D721Med (cell line): ENCODE results near the gene NEXN.

Experiments used
- DNase-seq: peaks from one replicate; pipeline ENCODE4 v3.0.0; 2011; ENCODE audit warnings: low spot score; ENCODE audit not compliant: insufficient read length
- FAIRE-seq: peaks from 2 replicates; lab custom pipeline; 2011; peaks lifted over from hg19 to GRCh38; lab: Jason Lieb, UNC
- TF ChIP-seq, protein P1 (sequence below): IDR thresholded peaks from 2 replicates; pipeline ENCODE4 v1.5.1; 2012; ENCODE audit warnings: mild to moderate bottlenecking, control low read depth; ENCODE audit not compliant: insufficient read depth; ENCODE audit errors: missing control alignments

The NEXN gene

DNA sequence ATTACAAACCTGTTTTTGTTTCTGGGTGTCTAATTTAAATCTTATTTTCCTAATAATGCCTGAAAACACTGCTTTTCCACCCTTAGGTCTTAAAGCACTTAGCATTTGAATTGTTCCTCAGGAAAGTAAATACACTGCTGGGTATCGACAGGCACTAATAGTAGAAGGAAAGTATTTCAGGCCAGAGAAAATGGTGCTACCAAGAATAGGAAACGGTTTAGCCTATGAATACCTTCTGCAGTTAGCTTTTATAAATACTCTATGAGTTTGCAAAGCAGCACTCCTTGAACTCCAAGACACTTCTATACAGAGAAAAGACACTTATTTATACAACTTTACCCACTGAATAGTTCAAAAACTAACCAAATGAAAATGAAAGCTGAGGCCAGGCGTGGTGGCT, 83.7 kb downstream of the NEXN start:
- DNase-seq = no peak
- TF ChIP-seq, protein P1, sequence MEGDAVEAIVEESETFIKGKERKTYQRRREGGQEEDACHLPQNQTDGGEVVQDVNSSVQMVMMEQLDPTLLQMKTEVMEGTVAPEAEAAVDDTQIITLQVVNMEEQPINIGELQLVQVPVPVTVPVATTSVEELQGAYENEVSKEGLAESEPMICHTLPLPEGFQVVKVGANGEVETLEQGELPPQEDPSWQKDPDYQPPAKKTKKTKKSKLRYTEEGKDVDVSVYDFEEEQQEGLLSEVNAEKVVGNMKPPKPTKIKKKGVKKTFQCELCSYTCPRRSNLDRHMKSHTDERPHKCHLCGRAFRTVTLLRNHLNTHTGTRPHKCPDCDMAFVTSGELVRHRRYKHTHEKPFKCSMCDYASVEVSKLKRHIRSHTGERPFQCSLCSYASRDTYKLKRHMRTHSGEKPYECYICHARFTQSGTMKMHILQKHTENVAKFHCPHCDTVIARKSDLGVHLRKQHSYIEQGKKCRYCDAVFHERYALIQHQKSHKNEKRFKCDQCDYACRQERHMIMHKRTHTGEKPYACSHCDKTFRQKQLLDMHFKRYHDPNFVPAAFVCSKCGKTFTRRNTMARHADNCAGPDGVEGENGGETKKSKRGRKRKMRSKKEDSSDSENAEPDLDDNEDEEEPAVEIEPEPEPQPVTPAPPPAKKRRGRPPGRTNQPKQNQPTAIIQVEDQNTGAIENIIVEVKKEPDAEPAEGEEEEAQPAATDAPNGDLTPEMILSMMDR = no peak
- no peak for FAIRE-seq

DNA sequence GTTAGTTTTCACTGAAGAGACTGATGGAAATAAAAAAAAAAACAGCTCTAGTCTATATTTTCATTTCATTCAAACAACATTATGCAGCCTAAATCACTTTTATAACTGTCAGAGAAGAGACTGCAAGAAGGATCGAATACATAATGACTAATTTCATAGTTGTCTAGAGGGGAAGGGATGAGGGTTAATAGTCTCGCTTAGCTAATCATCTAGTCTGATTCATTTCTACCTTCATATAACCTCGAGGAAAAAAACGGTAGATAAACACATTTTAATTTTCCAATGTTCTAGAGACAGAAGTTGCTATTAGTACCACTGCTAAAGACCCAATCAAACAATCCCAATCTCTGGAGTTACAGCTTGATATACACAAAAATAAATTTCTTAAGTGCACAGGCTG, 87.0 kb downstream of the NEXN start:
- DNase-seq = no peak
- TF ChIP-seq, protein P1 = no peak
- no peak for FAIRE-seq

DNA sequence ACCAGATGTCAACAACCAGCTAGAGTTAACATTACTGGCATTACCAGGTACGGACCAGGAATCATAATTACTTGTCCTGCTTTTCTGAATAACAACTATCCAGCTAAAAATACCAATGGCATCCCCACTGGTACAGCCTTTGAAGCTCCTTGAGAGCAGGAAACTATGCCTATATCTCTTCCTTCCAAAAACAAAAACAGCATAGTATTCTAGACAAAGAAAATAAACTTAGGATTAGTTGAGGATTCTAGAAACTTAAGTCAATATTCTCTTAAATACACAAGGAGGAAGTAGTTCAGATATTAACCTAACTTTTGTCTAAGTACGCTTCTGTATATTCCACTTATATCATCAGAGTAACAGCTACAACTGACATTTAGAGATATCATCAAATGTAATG, 87.5 kb downstream of the NEXN start:
- FAIRE-seq (no peak), DNase-seq (no peak)
- TF ChIP-seq, protein P1 = no peak

DNA sequence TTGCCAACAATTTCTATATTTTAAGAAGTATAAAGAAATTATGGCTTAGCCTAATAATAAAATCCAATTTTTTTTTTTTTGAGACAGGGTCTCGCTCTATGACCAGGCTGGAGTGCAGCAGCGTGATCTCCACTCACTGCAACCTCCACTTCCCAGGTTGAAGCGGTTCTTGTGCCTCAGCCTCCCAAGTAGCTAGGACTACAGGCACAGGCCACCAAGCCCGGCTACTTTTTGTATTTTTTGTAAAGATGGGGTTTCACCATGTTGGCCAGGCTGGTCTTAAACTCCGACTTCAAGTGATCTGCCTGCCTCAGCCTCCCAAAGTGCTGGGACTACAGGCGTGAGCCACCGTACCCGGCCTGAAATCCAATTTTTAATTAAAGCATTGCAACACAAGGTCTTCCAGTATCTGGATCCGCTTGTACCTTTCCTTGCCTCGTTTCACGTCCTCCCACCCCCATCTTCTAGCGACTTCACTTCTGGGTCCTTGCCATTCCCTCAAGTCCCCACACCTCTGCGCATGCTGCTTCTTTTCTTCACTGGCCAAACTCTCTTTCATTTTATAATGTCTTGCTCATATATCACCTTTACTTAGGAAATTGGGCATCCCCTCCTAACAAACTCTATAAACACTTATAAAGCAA, 88.1 kb downstream of the NEXN start:
- DNase-seq (no peak), FAIRE-seq (no peak)
- TF ChIP-seq, protein P1 = no peak

DNA sequence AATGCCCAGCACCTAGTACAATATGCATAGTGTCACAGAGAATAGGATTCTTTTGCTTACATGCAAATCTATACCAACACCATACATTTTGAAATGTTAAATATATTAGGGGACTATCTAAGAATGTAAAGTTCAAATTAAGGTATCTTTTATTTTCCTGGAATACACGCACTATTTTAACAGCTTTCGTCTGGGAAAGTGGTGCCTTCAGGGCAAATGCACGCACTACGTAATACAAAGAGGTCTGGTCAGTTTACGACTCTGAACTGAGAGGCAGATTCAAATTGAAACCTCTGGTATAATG, 89.5 kb downstream of the NEXN start:
- DNase-seq = no peak
- TF ChIP-seq, protein P1 = no peak
- no peak for FAIRE-seq

DNA sequence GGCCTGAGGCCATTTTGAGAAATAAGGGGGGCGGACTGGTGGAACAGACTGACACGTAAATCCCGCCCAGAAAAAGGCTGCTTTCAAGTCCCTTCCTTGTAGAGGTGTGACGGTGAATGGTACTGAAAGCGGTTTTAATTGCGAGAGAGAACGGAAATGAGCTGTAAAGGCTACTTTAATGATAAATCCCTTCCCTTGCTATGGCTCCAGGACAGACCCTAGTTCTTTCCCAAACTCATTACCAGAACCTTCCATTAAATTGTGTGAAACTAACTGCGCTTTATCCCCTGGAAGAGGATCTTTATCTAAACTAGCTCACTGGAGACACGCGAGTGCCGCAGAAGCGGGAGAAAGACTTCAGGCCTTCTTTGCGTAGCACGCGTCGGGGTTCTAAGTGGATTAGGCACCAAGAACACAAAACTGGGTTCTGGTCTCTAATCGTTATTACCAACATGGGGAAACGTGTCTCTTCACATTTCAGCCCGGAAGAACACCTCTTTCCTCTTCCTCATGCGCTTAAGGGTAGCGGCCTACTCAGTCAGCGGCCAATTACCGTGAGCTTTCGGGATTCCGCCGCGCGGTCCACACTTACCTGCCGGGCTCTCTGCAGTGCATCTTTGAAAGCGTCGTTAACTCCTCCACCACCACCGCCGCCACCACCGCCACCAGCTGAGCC, 90.0 kb downstream of the NEXN start:
- TF ChIP-seq, protein P1 = no peak
- FAIRE-seq (no peak), DNase-seq (no peak)
